HepG2 (cell line): Measurements from ENCODE around the gene ZBTB48. TPM values are rescaled to one million over a fixed set of nuclear protein-coding genes. Genes with fewer than 3 reads are reported as not detected.

ENCODE experiments used
- CENPX ChIP-seq: sonication (generic); formaldehyde crosslinking; IDR thresholded peaks from 2 replicates; pipeline ENCODE4 v1.9.0; 2021; ENCODE audit warnings: mild to moderate bottlenecking, missing genetic modification reagents, moderate library complexity
- EP300 ChIP-seq, 3 experiments: sonication (generic) in 1 of 3; formaldehyde crosslinking in 1 of 3; IDR thresholded peaks; 2 replicates each; pipeline versions ENCODE4 v1.5.1 to v1.6.1; 2011 to 2020; ENCODE audit warnings: low read depth in 2 of 3, low read length in 2 of 3, borderline replicate concordance in 1 of 3, improper control_type of control experiment in 1 of 3, mild to moderate bottlenecking in 1 of 3, missing genetic modification reagents in 1 of 3, moderate library complexity in 1 of 3
- GTF2F1 ChIP-seq: fragments of 150-350 bp; IDR thresholded peaks from 2 replicates; pipeline ENCODE4 v1.6.1; 2014; ENCODE audit warnings: low read length
- HCFC1 ChIP-seq: fragments of 150-350 bp; IDR thresholded peaks from 2 replicates; pipeline ENCODE4 v1.6.1; 2014; ENCODE audit warnings: low read depth, low read length
- MED13 ChIP-seq: sonication (generic); formaldehyde crosslinking; IDR thresholded peaks from 2 replicates; pipeline ENCODE4 v1.5.0; 2020; ENCODE audit warnings: missing genetic modification reagents
- NR2F1 ChIP-seq, 2 experiments: fragments of 450-650 bp in 1 of 2; formaldehyde crosslinking in 1 of 2; IDR thresholded peaks; 2 replicates each; pipeline versions ENCODE4 v1.5.0 to v1.6.1; 2016 to 2020; ENCODE audit warnings: mild to moderate bottlenecking in 1 of 2, missing compliant biosample characterization in 1 of 2, missing genetic modification reagents in 1 of 2, moderate library complexity in 1 of 2
- PCBP1 ChIP-seq: fragments of 200-400 bp; formaldehyde crosslinking; IDR thresholded peaks from 2 replicates; pipeline ENCODE4 v1.6.1; 2017; ENCODE audit warnings: mild to moderate bottlenecking, low read depth, low read length, borderline replicate concordance
- RAD21 ChIP-seq: fragments of 450-650 bp; formaldehyde crosslinking; IDR thresholded peaks from 2 replicates; pipeline ENCODE4 v1.5.0; 2020; ENCODE audit warnings: mild to moderate bottlenecking
- SIX4 ChIP-seq: sonication (generic); formaldehyde crosslinking; IDR thresholded peaks from 2 replicates; pipeline ENCODE4 v1.4.0; 2020; ENCODE audit warnings: missing genetic modification reagents
- SP140L ChIP-seq: sonication (generic); formaldehyde crosslinking; IDR thresholded peaks from 2 replicates; pipeline ENCODE4 v1.4.0; 2020; ENCODE audit warnings: missing genetic modification reagents, borderline replicate concordance
- ZBTB8A ChIP-seq: sonication (generic); formaldehyde crosslinking; IDR thresholded peaks from 2 replicates; pipeline ENCODE4 v1.4.0; 2020; ENCODE audit warnings: mild to moderate bottlenecking, low read depth, missing genetic modification reagents, borderline replicate concordance
- ZNF136 ChIP-seq: sonication (generic); formaldehyde crosslinking; IDR thresholded peaks from 2 replicates; pipeline ENCODE4 v1.8.1; 2022; ENCODE audit warnings: low read depth, mild to moderate bottlenecking, moderate library complexity, missing genetic modification reagents
- ZNF3 ChIP-seq: IDR thresholded peaks from 2 replicates; pipeline ENCODE4 v1.7.0; 2017; ENCODE audit warnings: inconsistent platforms
- ZNF672 ChIP-seq: sonication (generic); formaldehyde crosslinking; IDR thresholded peaks from 2 replicates; pipeline ENCODE4 v1.8.1; 2022; ENCODE audit warnings: missing genetic modification reagents
- ZNF713 ChIP-seq: sonication (generic); formaldehyde crosslinking; IDR thresholded peaks from 2 replicates; pipeline ENCODE4 v1.4.0; 2020; ENCODE audit warnings: mild to moderate bottlenecking, missing genetic modification reagents
- polyA plus RNA-seq, 8 experiments: library from polyadenylated mRNA; depleted of rRNA in 3 of 8; stranded (reverse) in 7 of 8; unstranded in 1 of 8; fragments of >200 nt; fragmentation: Illumina TruSeq in 4 of 8; extraction: Trizol in 4 of 8; gene quantifications; 2 replicates each; pipeline versions ENCODE4 v1.2.1 to v1.2.3, GENCODE V29; 2011 to 2016; ENCODE audit warnings: low read depth in 4 of 8, missing spikeins in 1 of 8, mixed read lengths in 1 of 8; ENCODE audit not compliant: insufficient read depth in 1 of 8
- total RNA-seq, 5 experiments: library from RNA; depleted of rRNA; stranded (reverse); fragments of >200 nt; fragmentation: Illumina TruSeq; extraction: Trizol; gene quantifications; 2 replicates each; pipeline ENCODE4 v1.2.3, GENCODE V29; 2016; ENCODE audit warnings: low read depth in 1 of 5
- TF ChIP-seq, protein P1 (sequence below): sonication (generic); formaldehyde crosslinking; IDR thresholded peaks from 2 replicates; pipeline ENCODE4 v1.8.1; 2023; ENCODE audit warnings: mild to moderate bottlenecking, moderate library complexity, missing genetic modification reagents
- TF ChIP-seq, protein P2 (sequence below): sonication (generic); formaldehyde crosslinking; IDR thresholded peaks from 2 replicates; pipeline ENCODE4 v1.4.0; 2020; ENCODE audit warnings: missing genetic modification reagents, borderline replicate concordance
- TF ChIP-seq, protein P3 (sequence below): sonication (generic); IDR thresholded peaks from 2 replicates; pipeline ENCODE4 v1.6.1; 2016; ENCODE audit warnings: low read depth, borderline replicate concordance
- TF ChIP-seq, protein P4 (sequence below): sonication (generic); formaldehyde crosslinking; IDR thresholded peaks from 2 replicates; pipeline ENCODE4 v1.5.1; 2020; ENCODE audit warnings: mild to moderate bottlenecking, missing genetic modification reagents, moderate library complexity

ZBTB48 gene
- total and polyA plus RNA-seq, 2 of the 13 experiments (the other 11 are each of a cell fraction or from before 2014, with no cell fraction given): 13.0 to 17.1 TPM

DNA sequence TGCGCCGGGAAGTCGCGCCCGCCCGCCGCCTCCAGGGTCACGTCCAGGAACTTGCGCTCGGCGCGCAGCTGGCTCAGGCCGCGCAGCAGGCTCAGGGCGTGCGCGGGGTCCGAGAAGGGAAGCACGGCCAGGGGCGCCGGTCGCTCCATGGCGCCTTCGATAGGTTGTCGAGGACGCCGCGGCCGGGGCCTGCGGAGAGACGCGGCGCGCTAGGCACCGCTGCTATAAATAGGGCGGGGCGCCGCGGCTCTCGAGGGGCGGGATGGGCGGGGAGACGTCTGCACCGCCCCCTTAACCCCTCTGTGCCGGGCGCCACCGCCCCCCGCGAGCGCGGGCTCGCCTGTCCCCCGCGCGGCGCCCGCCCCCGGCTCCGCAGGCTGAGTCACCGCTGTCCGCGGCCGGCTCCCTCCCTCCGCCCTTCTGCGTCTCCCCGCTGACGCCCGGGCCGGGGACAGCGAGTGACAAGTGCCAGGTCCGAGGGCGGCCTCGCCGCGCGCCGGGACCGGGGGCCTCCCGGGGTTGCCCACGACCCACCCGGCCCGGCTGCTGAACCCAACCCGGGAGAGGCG is 23.0 kb downstream of the ZBTB48 start, which contains the start of gene KLHL21 (continued):
- TF ChIP-seq, protein P1, sequence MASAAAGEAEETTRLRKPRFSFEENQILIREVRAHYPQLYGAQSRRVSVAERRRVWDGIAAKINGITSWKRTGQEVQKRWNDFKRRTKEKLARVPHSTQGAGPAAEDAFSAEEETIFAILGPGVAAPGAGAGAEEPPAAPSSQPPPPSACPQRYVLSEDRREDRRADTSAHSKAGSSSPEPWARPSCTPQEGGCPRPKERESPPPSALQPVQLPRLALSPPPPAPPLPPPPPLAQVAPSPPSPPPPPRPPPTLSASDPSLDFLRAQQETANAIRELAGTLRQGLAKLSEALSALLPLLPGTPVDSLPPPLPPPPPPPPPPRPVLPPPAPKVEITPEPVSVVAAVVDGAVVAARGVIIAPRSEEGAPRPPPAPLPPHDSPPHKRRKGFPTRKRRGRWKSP (CRISPR knock-in tag): no peak; the same call in 1 of the 2 replicates
- TF ChIP-seq, protein P2, sequence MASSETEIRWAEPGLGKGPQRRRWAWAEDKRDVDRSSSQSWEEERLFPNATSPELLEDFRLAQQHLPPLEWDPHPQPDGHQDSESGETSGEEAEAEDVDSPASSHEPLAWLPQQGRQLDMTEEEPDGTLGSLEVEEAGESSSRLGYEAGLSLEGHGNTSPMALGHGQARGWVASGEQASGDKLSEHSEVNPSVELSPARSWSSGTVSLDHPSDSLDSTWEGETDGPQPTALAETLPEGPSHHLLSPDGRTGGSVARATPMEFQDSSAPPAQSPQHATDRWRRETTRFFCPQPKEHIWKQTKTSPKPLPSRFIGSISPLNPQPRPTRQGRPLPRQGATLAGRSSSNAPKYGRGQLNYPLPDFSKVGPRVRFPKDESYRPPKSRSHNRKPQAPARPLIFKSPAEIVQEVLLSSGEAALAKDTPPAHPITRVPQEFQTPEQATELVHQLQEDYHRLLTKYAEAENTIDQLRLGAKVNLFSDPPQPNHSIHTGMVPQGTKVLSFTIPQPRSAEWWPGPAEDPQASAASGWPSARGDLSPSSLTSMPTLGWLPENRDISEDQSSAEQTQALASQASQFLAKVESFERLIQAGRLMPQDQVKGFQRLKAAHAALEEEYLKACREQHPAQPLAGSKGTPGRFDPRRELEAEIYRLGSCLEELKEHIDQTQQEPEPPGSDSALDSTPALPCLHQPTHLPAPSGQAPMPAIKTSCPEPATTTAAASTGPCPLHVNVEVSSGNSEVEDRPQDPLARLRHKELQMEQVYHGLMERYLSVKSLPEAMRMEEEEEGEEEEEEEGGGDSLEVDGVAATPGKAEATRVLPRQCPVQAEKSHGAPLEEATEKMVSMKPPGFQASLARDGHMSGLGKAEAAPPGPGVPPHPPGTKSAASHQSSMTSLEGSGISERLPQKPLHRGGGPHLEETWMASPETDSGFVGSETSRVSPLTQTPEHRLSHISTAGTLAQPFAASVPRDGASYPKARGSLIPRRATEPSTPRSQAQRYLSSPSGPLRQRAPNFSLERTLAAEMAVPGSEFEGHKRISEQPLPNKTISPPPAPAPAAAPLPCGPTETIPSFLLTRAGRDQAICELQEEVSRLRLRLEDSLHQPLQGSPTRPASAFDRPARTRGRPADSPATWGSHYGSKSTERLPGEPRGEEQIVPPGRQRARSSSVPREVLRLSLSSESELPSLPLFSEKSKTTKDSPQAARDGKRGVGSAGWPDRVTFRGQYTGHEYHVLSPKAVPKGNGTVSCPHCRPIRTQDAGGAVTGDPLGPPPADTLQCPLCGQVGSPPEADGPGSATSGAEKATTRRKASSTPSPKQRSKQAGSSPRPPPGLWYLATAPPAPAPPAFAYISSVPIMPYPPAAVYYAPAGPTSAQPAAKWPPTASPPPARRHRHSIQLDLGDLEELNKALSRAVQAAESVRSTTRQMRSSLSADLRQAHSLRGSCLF (CRISPR knock-in tag): no peak
- TF ChIP-seq, protein P3, sequence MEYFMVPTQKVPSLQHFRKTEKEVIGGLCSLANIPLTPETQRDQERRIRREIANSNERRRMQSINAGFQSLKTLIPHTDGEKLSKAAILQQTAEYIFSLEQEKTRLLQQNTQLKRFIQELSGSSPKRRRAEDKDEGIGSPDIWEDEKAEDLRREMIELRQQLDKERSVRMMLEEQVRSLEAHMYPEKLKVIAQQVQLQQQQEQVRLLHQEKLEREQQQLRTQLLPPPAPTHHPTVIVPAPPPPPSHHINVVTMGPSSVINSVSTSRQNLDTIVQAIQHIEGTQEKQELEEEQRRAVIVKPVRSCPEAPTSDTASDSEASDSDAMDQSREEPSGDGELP: no peak
- TF ChIP-seq, protein P4, sequence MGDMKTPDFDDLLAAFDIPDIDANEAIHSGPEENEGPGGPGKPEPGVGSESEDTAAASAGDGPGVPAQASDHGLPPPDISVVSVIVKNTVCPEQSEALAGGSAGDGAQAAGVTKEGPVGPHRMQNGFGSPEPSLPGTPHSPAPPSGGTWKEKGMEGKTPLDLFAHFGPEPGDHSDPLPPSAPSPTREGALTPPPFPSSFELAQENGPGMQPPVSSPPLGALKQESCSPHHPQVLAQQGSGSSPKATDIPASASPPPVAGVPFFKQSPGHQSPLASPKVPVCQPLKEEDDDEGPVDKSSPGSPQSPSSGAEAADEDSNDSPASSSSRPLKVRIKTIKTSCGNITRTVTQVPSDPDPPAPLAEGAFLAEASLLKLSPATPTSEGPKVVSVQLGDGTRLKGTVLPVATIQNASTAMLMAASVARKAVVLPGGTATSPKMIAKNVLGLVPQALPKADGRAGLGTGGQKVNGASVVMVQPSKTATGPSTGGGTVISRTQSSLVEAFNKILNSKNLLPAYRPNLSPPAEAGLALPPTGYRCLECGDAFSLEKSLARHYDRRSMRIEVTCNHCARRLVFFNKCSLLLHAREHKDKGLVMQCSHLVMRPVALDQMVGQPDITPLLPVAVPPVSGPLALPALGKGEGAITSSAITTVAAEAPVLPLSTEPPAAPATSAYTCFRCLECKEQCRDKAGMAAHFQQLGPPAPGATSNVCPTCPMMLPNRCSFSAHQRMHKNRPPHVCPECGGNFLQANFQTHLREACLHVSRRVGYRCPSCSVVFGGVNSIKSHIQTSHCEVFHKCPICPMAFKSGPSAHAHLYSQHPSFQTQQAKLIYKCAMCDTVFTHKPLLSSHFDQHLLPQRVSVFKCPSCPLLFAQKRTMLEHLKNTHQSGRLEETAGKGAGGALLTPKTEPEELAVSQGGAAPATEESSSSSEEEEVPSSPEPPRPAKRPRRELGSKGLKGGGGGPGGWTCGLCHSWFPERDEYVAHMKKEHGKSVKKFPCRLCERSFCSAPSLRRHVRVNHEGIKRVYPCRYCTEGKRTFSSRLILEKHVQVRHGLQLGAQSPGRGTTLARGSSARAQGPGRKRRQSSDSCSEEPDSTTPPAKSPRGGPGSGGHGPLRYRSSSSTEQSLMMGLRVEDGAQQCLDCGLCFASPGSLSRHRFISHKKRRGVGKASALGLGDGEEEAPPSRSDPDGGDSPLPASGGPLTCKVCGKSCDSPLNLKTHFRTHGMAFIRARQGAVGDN (CRISPR knock-in tag): peak; percentile 47
- TF ChIP-seq SIX4 (CRISPR knock-in tag) (0 out of 2 replicates have a peak, but pooled peaks have one; percentile 38), ZNF136 (CRISPR knock-in tag) (no peak), GTF2F1 (peak; percentile 81; the same call in 1 of the 2 replicates), HCFC1 (no peak), RAD21 (CRISPR knock-in tag) (peak; percentile 23; the same call in 1 of the 2 replicates), ZNF713 (CRISPR knock-in tag) (no peak), CENPX (CRISPR knock-in tag) (no peak), EP300 (IDR thresholded peaks at IDR 0.05; ENCODE audit: low read depth in 2 of 2, low read length in 2 of 2) (peak in 1 of 2 experiments; percentile 45; a peak in 2 of 4 replicates), EP300 (CRISPR knock-in tag; IDR thresholded peaks at IDR 0.05; ENCODE audit: borderline replicate concordance) (no peak), PCBP1 (no peak), SP140L (CRISPR knock-in tag) (no peak), NR2F1 (CRISPR knock-in tag; IDR thresholded peaks at IDR 0.05) (no peak), ZBTB8A (CRISPR knock-in tag) (no peak), ZNF672 (CRISPR knock-in tag) (no peak), ZNF3 (CRISPR knock-in tag) (no peak), MED13 (no peak; the same call in 1 of the 2 replicates)
